ENCODE measurements around the gene FAM120A.

FAM120A gene

GRCh38 chr9:93546356-93546755 is 94.9 kb downstream of the FAM120A start:
- in situ Hi-C loops (cut with MboI; ENCODE audit: low sequenced_read_pairs): no loop called here

DNA sequence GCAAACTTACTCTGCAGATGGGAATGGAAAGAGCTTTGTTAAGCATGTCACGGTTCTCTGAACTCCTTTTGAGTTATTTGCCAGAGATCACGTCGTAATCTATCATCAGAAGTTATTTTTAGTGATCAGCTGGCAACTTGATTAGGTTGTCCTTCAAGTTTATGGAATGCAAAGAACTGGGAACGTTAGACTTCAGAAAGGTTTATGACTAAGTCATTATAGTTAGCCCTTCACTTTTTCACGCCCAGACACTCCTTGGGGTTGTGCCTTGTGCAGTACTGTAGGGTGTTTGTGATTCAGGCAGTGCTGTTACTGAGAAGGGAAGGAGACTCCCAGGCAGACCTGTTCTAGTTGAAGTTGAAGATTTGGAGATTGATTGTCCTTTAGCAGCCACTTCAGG is 98.1 kb downstream of the FAM120A start:
- in situ Hi-C loops (cut with MboI; ENCODE audit: low sequenced_read_pairs): no loop called here

- in situ Hi-C loops (cut with MboI; ENCODE audit: low sequenced_read_pairs): no loop called here
These were observed 101.4 kb downstream of the FAM120A start for GRCh38 chr9:93552923-93553322.

- in situ Hi-C loops (cut with MboI; ENCODE audit: low sequenced_read_pairs): no loop called here
These were observed 103.9 kb downstream of the FAM120A start for GRCh38 chr9:93555370-93555769.

DNA sequence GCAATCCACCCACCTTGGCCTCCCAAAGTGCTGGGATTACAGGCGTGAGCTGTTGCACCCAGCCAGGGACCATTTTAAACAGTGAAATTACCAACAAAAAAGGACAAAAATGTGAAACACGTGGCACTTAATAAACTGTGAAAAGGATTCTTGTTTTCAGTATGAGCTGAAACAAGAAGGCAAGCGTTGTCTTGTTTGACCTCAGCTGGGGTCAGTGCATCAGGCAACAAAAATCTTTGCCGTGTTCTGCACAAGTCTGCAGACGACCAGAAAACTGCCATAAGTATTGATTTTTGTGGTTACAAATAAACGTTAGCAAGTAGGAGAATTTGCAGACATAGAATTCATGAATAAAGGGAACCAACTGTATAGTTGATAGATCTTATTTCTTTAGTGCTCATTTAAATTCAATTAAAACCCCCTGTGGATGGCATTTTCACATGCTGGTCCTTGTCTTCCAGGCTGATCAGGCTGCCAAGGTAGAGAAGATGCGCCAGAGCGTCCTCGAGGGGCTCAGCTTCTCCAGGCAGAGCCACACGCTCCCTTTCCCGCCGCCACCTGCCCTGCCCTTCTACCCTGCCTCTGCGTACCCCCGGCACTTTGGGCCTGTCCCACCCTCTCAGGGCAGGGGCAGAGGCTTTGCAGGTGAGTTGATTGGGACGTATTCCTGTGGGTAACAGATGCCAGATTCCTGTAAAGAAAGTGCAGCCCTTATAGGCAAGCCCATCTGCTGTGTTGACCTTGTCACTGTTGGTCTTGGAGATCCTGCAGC is 106.1 kb downstream of the FAM120A start:
- in situ Hi-C loops (cut with MboI; ENCODE audit: low sequenced_read_pairs): no loop called here

DNA sequence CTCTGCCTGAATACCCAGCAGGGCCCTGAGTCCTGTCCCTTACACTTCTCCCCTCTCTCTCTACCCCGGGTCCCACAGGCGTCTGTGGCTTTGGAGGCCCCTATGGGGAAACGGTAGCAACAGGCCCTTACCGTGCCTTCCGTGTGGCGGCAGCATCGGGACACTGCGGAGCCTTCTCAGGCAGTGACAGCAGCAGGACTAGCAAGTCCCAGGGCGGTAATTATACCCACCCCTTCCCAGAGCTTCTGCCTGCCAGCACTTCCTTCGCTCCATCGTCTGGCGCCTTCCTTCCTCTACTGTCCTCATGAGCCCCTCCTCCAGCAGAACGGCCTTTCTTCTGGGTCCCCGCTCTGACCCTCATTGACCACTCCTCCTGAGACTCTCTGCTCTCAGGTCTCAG is 107.0 kb downstream of the FAM120A start:
- in situ Hi-C loops (cut with MboI; ENCODE audit: low sequenced_read_pairs): no loop called here

GRCh38 chr9:93560991-93561390 is 109.5 kb downstream of the FAM120A start:
- in situ Hi-C loops (cut with MboI; ENCODE audit: low sequenced_read_pairs): no loop called here

GRCh38 chr9:93562157-93562556 is 110.7 kb downstream of the FAM120A start:
- in situ Hi-C loops (cut with MboI; ENCODE audit: low sequenced_read_pairs): no loop called here

- in situ Hi-C loops (cut with MboI; ENCODE audit: low sequenced_read_pairs): no loop called here
These were observed 113.6 kb downstream of the FAM120A start for GRCh38 chr9:93565089-93565488.

GRCh38 chr9:93566408-93567270 is 115.2 kb downstream of the FAM120A start:
- in situ Hi-C loops (cut with MboI; ENCODE audit: low sequenced_read_pairs): no loop called here

DNA sequence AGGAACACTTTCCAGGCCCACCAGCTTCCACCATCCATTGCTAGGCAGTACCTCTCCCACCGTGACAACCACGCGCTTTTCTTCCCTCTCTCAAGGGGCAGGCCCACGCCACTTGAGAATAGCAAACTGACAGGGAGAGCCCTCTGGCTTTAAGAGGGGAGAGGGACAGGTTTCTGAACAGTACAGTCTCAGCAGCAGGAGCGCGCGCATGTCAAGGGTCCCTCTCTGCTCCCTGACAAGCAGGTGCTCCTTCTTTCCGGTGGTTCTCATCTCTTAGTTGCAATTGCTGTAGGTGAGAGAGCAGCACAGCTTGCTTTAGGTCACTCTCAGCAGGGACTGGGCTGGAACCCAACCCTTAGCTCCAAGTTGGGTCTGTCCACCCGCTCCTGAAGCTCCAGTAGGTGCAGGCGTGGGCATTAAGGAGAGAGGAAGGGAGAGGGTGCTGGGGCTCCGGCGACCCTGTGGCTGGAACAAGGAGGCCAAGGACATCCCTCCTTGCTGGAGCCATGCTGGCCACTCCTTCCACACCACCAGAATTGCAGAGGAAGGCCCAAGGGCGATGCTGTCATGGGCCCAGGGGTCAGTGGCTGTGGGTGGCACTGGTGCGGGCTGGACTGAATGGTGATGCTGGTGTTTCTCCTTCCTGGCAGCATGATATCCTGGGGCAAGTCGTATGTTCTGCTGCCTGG is 115.9 kb downstream of the FAM120A start:
- in situ Hi-C loops (cut with MboI; ENCODE audit: low sequenced_read_pairs): no loop called here

DNA sequence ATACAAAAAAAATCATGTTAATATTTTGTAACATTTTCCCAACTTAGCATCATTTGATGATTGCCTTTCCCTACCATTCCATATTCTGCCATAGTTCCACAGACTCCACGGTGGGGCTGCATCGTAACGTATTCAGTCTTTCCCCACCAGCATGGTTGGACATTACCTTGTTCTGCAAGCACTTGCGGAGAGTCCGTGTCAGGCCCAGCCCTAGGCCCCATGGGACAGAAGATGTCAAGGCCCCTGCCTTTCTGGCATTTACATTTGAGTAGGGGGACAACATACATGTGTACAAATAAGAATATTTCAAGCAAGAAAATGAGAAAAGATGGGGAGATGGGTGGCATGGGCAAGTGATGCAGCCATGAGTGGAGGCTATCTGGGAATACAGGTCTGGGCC is 116.7 kb downstream of the FAM120A start:
- in situ Hi-C loops (cut with MboI; ENCODE audit: low sequenced_read_pairs): no loop called here

GRCh38 chr9:93569621-93570174 is 118.2 kb downstream of the FAM120A start:
- in situ Hi-C loops (cut with MboI; ENCODE audit: low sequenced_read_pairs): no loop called here

- in situ Hi-C loops (cut with MboI; ENCODE audit: low sequenced_read_pairs): no loop called here
These were observed 120.7 kb downstream of the FAM120A start for GRCh38 chr9:93572221-93572620.

DNA sequence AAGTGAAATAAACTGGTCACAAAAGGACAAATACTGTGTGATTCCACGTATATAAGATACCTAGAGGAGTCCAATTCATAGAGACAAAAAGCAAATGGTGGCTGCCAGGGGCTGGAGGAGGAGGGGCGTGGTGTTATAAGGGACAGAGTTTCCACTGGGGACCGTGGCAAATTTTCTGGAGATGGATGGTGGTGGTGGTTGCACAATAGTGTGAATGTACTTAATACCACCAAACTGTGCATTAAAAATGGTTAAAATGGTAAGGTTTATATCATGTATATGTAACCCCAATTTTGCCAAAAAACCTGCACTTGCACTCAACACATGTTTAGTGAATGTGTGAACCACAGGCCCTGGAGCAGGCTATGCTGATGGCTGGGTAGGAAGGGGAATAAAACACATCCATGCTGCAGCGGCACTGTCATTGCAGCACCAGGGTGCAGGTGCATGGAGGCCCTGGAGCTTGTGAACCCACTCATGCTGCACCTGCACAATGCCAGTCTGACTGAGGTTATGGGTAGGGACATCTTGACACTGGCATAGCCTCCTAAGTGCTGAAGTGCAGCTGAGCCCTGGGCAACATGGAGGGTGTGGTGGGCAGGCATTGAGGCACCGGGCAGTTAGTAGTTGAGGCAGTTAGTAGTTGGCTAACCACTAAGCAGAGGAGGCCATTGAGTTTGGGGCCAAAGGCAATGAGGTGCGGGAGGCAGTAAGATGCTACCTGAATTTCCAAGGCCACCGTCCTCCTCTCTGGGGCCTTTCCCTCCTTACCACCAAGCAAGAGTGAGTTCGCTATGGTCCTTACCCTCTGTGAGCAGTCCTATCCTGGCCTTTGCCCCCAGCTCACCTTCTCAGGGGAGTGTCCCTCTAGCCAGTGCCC is 121.4 kb downstream of the FAM120A start:
- in situ Hi-C loops (cut with MboI; ENCODE audit: low sequenced_read_pairs): no loop called here

DNA sequence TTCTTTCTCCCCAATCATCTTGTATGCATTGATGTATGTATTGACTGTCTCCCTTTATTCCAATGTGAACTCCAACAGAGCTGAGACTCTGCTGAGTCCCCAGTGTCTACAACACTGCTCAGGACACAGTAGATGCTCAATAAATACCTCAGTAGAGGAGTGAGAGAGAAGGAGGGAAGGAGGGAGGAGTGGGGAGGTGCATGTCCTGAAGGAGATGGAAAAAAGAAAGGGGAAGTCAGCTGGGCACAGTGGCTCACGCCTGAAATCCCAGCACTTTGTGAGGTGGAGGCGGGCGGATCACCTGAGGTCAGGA is 122.0 kb downstream of the FAM120A start:
- in situ Hi-C loops (cut with MboI; ENCODE audit: low sequenced_read_pairs): no loop called here

- in situ Hi-C loops (cut with MboI; ENCODE audit: low sequenced_read_pairs): no loop called here
These were observed 122.8 kb downstream of the FAM120A start for GRCh38 chr9:93574091-93574899.

GRCh38 chr9:93574900-93575795 is 123.7 kb downstream of the FAM120A start:
- in situ Hi-C loops (cut with MboI; ENCODE audit: low sequenced_read_pairs): no loop called here

All from HL-60/S4 treated with phorbol 12-myristate 13-acetate at 8.2 ng/mL for 4 days and 3 days (cell line).